Measurements from ENCODE around the gene PLA2G4B. TPM values are rescaled to one million over a fixed set of nuclear protein-coding genes. Genes with fewer than 3 reads are reported as not detected.
"Not testable (repeated sequence)": the region's sequence is repeated elsewhere in the genome, so short reads cannot be mapped to it uniquely, and the experiment has no call there.

PLA2G4B gene
- polyA plus RNA-seq, 6 donors from 2014 or later = 0.45 to 1.5 (median 0.48) TPM; not detected in 2

GRCh38 chr15:41825145-41825544 lies 13.5 kb upstream of the PLA2G4B start:
- Mint-ChIP-seq H3K4me3 (peak overlapping the region in 2 of 8 donors; percentile 9 to 45), H3K27me3 (no peaks in the 10 kb centered on the region), H3K9me3 (no peaks in the 10 kb centered on the region), H3K27ac (peak overlapping the region in 1 of 6 donors; percentile 89), H3K36me3 (no peaks in the 10 kb centered on the region), H3K4me1 (peaks cover 9 to 24% (median 19%) of the 10 kb centered on the region in 3 donors)
- no peak for DNase-seq
- ATAC-seq (ENCODE audit: low read depth in 2 of 2) = no peak

- peak overlapping the region in 7 of 8 donors; percentile 49 to 98 (median 94) for H3K4me3 Mint-ChIP-seq
- peaks cover 9 to 24% (median 19%) of the 10 kb centered on the region in 3 donors for H3K4me1 Mint-ChIP-seq
- ATAC-seq (ENCODE audit: low read depth in 2 of 2) (no peak), DNase-seq (no peak)
- no peaks in the 10 kb centered on the region for H3K36me3 Mint-ChIP-seq
- H3K27ac Mint-ChIP-seq = peak overlapping the region in 3 of 6 donors; percentile 31 to 89 (median 67)
- no peaks in the 10 kb centered on the region for H3K27me3 Mint-ChIP-seq
- no peaks in the 10 kb centered on the region for H3K9me3 Mint-ChIP-seq
These were observed 12.8 kb upstream of the PLA2G4B start for GRCh38 chr15:41825572-41826535.

GRCh38 chr15:41827290-41827879 lies 11.3 kb upstream of the PLA2G4B start:
- Mint-ChIP-seq H3K36me3 (no peaks in the 10 kb centered on the region), H3K27ac (peak overlapping the region; percentile 49 to 95 (median 89)), H3K4me1 (peaks cover 15 to 36% (median 23%) of the 10 kb centered on the region in 3 donors), H3K27me3 (no peaks in the 10 kb centered on the region), H3K9me3 (no peaks in the 10 kb centered on the region), H3K4me3 (peak overlapping the region; percentile 83 to 98 (median 94))
- no peak for DNase-seq
- ATAC-seq (ENCODE audit: low read depth in 2 of 2) = peak; percentile 17 to 25

- Mint-ChIP-seq H3K27me3 (no peaks in the 10 kb centered on the region), H3K36me3 (no peaks in the 10 kb centered on the region), H3K4me1 (peaks cover 22 to 44% (median 31%) of the 10 kb centered on the region in 3 donors), H3K9me3 (no peaks in the 10 kb centered on the region), H3K27ac (peak within 1 kb of the TSS; percentile 83 to 96 (median 91)), H3K4me3 (peak within 1 kb of the TSS; percentile 83 to 98 (median 94))
- DNase-seq (peak; percentile 88), ATAC-seq (ENCODE audit: low read depth in 2 of 2) (peak; percentile 90 to 94)
These were observed 10.5 kb upstream of the PLA2G4B start, which contains the start of gene JMJD7 for GRCh38 chr15:41827880-41828806. JMJD7 (plus strand) TSS chr15:41828092; CDS start chr15:41828125, 33 bp downstream.

GRCh38 chr15:41828807-41829141 lies 9.9 kb upstream of the PLA2G4B start:
- Mint-ChIP-seq H3K4me3 (peak overlapping the region; percentile 83 to 98 (median 94)), H3K4me1 (peaks cover 22 to 48% (median 35%) of the 10 kb centered on the region in 3 donors), H3K27me3 (no peaks in the 10 kb centered on the region), H3K27ac (peak overlapping the region; percentile 2 to 96 (median 90)), H3K36me3 (no peaks in the 10 kb centered on the region), H3K9me3 (no peaks in the 10 kb centered on the region)
- DNase-seq = no peak
- ATAC-seq (ENCODE audit: low read depth in 2 of 2) = no peak

- Mint-ChIP-seq H3K27ac (no peak overlapping the region), H3K27me3 (no peaks in the 10 kb centered on the region), H3K4me1 (peaks cover 22 to 48% (median 40%) of the 10 kb centered on the region in 3 donors), H3K4me3 (peak overlapping the region in 1 of 8 donors; percentile 20), H3K9me3 (no peaks in the 10 kb centered on the region), H3K36me3 (no peaks in the 10 kb centered on the region)
- ATAC-seq (ENCODE audit: low read depth in 2 of 2) (no peak), DNase-seq (no peak)
These were observed 8.5 kb upstream of the PLA2G4B start for GRCh38 chr15:41829959-41830646.

- not testable (repeated sequence) for DNase-seq; ATAC-seq (ENCODE audit: low read depth in 2 of 2)
These were observed 7.4 kb upstream of the PLA2G4B start for GRCh38 chr15:41831291-41831690.

GRCh38 chr15:41832208-41832607 lies 6.4 kb upstream of the PLA2G4B start:
- Mint-ChIP-seq H3K4me3 (peak overlapping the region in 1 of 8 donors; percentile 33), H3K27ac (peak overlapping the region in 1 of 6 donors; percentile 33), H3K9me3 (no peaks in the 10 kb centered on the region), H3K27me3 (no peaks in the 10 kb centered on the region), H3K4me1 (peaks cover 33 to 47% (median 36%) of the 10 kb centered on the region in 3 donors), H3K36me3 (no peaks in the 10 kb centered on the region)
- no peak for ATAC-seq (ENCODE audit: low read depth in 2 of 2)
- no peak for DNase-seq

More at GRCh38 chr15:41831291-41831690, 7.4 kb upstream of the PLA2G4B start:
- H3K27me3 Mint-ChIP-seq, H3K36me3 Mint-ChIP-seq, H3K9me3 Mint-ChIP-seq: not testable (repeated sequence)
- peak overlapping the region in 3 of 6 donors; percentile 52 to 75 (median 74) for H3K27ac Mint-ChIP-seq
- peak overlapping the region in 1 of 8 donors; percentile 48 for H3K4me3 Mint-ChIP-seq
- peaks cover 33 to 48% (median 40%) of the 10 kb centered on the region in 3 donors for H3K4me1 Mint-ChIP-seq

GRCh38 chr15:41832875-41833274 lies 5.8 kb upstream of the PLA2G4B start:
- Mint-ChIP-seq H3K27ac (peak overlapping the region in 2 of 6 donors; percentile 13 to 47), H3K36me3 (no peaks in the 10 kb centered on the region), H3K9me3 (no peaks in the 10 kb centered on the region), H3K4me3 (peak overlapping the region in 1 of 8 donors; percentile 8), H3K27me3 (no peaks in the 10 kb centered on the region), H3K4me1 (peaks cover 33 to 44% (median 33%) of the 10 kb centered on the region in 3 donors)
- ATAC-seq (ENCODE audit: low read depth in 2 of 2) (peak in 1 of 2 donors; percentile 11), DNase-seq (no peak)

- Mint-ChIP-seq H3K9me3 (no peaks in the 10 kb centered on the region), H3K27me3 (no peaks in the 10 kb centered on the region), H3K36me3 (no peaks in the 10 kb centered on the region), H3K4me1 (peaks cover 24 to 34% (median 24%) of the 10 kb centered on the region in 3 donors), H3K4me3 (no peak overlapping the region), H3K27ac (peak overlapping the region in 1 of 6 donors; percentile 3)
- no peak for DNase-seq
- no peak for ATAC-seq (ENCODE audit: low read depth in 2 of 2)
These were observed 4.6 kb upstream of the PLA2G4B start for GRCh38 chr15:41834096-41834495.

GRCh38 chr15:41836073-41836472 lies 2.6 kb upstream of the PLA2G4B start:
- H3K36me3 Mint-ChIP-seq = no peaks in the 10 kb centered on the region
- no peak for DNase-seq
- H3K27ac Mint-ChIP-seq = no peak overlapping the region
- H3K4me1 Mint-ChIP-seq = peaks cover 20 to 24% (median 24%) of the 10 kb centered on the region in 3 donors
- H3K27me3 Mint-ChIP-seq = no peaks in the 10 kb centered on the region
- no peak overlapping the region for H3K4me3 Mint-ChIP-seq
- H3K9me3 Mint-ChIP-seq = no peaks in the 10 kb centered on the region
- ATAC-seq (ENCODE audit: low read depth in 2 of 2) = no peak

GRCh38 chr15:41836713-41837454 lies 1.8 kb upstream of the PLA2G4B start:
- no peaks in the 10 kb centered on the region for H3K27me3 Mint-ChIP-seq
- no peaks in the 10 kb centered on the region for H3K36me3 Mint-ChIP-seq
- H3K9me3 Mint-ChIP-seq = no peaks in the 10 kb centered on the region
- H3K27ac Mint-ChIP-seq = no peak overlapping the region
- ATAC-seq (ENCODE audit: low read depth in 2 of 2) (no peak), DNase-seq (no peak)
- H3K4me1 Mint-ChIP-seq = peaks cover 17 to 23% (median 18%) of the 10 kb centered on the region in 3 donors
- H3K4me3 Mint-ChIP-seq = no peak overlapping the region

Measured in naive B cell (primary cell).